Naive thymus-derived CD4-positive, alpha-beta T cell (primary cell): ENCODE measurements around the gene CCNJL. TPM values are rescaled to one million over a fixed set of nuclear protein-coding genes. Genes with fewer than 3 reads are reported as not detected.

Source experiments
- ATAC-seq: fragments of 150-1000 bp; cut with Tn5 transposase; 2 replicates; pipeline ENCODE4 v1.10.0; 2021; ENCODE audit warnings: mild to moderate bottlenecking, moderate library complexity
- CTCF ChIA-PET: fragments of 350-600 bp; sonication (Branson Sonifier 250); formaldehyde crosslinking; loops from one replicate; lab custom pipeline; 2021; ENCODE audit warnings: antibody characterized with exemption; lab: Charles Lee
- POLR2A ChIA-PET: fragments of 350-600 bp; sonication (Branson Sonifier 250); formaldehyde crosslinking; loops from one replicate; lab custom pipeline; 2021; ENCODE audit warnings: antibody characterized with exemption, inconsistent platforms; lab: Charles Lee
- DNase-seq, 9 donors: peaks; one replicate each; pipeline versions ENCODE4 v3.0.0 to v3.0.0-alpha.2; 2020 to 2022; ENCODE audit warnings: mixed read lengths in 1 of 9
- H3K27ac ChIP-seq: one replicate; pipeline ENCODE4 v1.7.0; 2013; ENCODE audit warnings: mild to moderate bottlenecking, low read depth, low read length, moderate library complexity
- H3K27me3 ChIP-seq, 2 donors: one replicate each; pipeline ENCODE4 v1.7.0; 2013; ENCODE audit warnings: low read length in 2 of 2, mild to moderate bottlenecking in 2 of 2, moderate library complexity in 2 of 2; ENCODE audit not compliant: control insufficient read depth in 2 of 2, insufficient read depth in 2 of 2
- H3K36me3 ChIP-seq, 3 experiments: 1 replicate in 2 of 3; 2 replicates in 1 of 3; pipeline ENCODE4 v1.7.0; 2013; ENCODE audit warnings: low read length in 3 of 3, mild to moderate bottlenecking in 3 of 3, moderate library complexity in 1 of 3; ENCODE audit not compliant: insufficient read depth in 3 of 3, control insufficient read depth in 2 of 3
- H3K4me1 ChIP-seq, 2 donors: one replicate each; pipeline ENCODE4 v1.7.0; 2013; ENCODE audit warnings: low read length in 2 of 2, mild to moderate bottlenecking in 2 of 2, moderate library complexity in 1 of 2; ENCODE audit not compliant: control insufficient read depth in 2 of 2, insufficient read depth in 2 of 2
- H3K4me3 ChIP-seq: 2 replicates; pipeline ENCODE4 v1.7.0; 2013; ENCODE audit warnings: mild to moderate bottlenecking, low read length
- H3K9me3 ChIP-seq, 3 experiments: 1 replicate in 2 of 3; 2 replicates in 1 of 3; pipeline ENCODE4 v1.7.0; 2013; ENCODE audit warnings: low read length in 3 of 3; ENCODE audit not compliant: control insufficient read depth in 2 of 3
- H3K27ac Mint-ChIP-seq, 9 donors: one replicate each; pipeline ENCODE4 v1.8.0; 2020 to 2022; ENCODE audit warnings: mixed read lengths in 9 of 9, mild to moderate bottlenecking in 8 of 9, moderate library complexity in 5 of 9, inconsistent platforms in 2 of 9
- H3K27me3 Mint-ChIP-seq, 5 donors: one replicate each; pipeline ENCODE4 v1.8.0; 2021 to 2022; ENCODE audit warnings: mixed read lengths in 5 of 5, mild to moderate bottlenecking in 1 of 5
- H3K36me3 Mint-ChIP-seq, 5 donors: one replicate each; pipeline ENCODE4 v1.8.0; 2020 to 2022; ENCODE audit warnings: mixed read lengths in 5 of 5, mild to moderate bottlenecking in 3 of 5, inconsistent platforms in 1 of 5
- H3K4me1 Mint-ChIP-seq, 7 donors: one replicate each; pipeline ENCODE4 v1.8.0; 2020 to 2022; ENCODE audit warnings: mixed read lengths in 7 of 7, mild to moderate bottlenecking in 3 of 7, inconsistent platforms in 1 of 7
- H3K4me3 Mint-ChIP-seq, 10 donors: one replicate each; pipeline ENCODE4 v1.8.0; 2020 to 2022; ENCODE audit warnings: mild to moderate bottlenecking in 10 of 10, mixed read lengths in 10 of 10, moderate library complexity in 6 of 10, inconsistent platforms in 2 of 10
- H3K9me3 Mint-ChIP-seq, 11 donors: one replicate each; pipeline ENCODE4 v1.8.0; 2020 to 2022; ENCODE audit warnings: mixed read lengths in 11 of 11, mild to moderate bottlenecking in 4 of 11, inconsistent platforms in 1 of 11, moderate library complexity in 1 of 11
- intact Hi-C, 2 donors: fragments of 100-400 bp; cut with micrococcal nuclease; formaldehyde crosslinking; loops; one replicate each; pipeline ENCODE4 v1.15.1; 2023
- polyA plus RNA-seq, 2 donors: library from polyadenylated mRNA; unstranded; fragments of 300-500 nt; fragmentation: Illumina TruSeq; gene quantifications; one replicate each; pipeline ENCODE4 v1.2.3, GENCODE V29; 2021
- total RNA-seq, 6 experiments: library from RNA in 5 of 6; stranded (reverse) in 5 of 6; gene quantifications; 1 replicate in 5 of 6; 2 replicates in 1 of 6; pipeline ENCODE4 v1.2.3 and lab custom pipeline; 2021 to 2026

The CCNJL gene
- total and polyA plus RNA-seq, 7 experiments from 2014 or later, result 0.42 to 2.3 TPM; not detected in 5

GRCh38 chr5:160289356-160289651, 23.1 kb downstream of the CCNJL start:
- Mint-ChIP-seq H3K27ac (no peak overlapping the region), H3K27me3 (peaks cover 0 to 18% (median 4%) of the 10 kb centered on the region in 5 donors), H3K4me3 (no peak overlapping the region), H3K36me3 (no peaks in the 10 kb centered on the region), H3K9me3 (no peaks in the 10 kb centered on the region), H3K4me1 (peaks cover 0 to 7% (median 0%) of the 10 kb centered on the region in 7 donors)
- Histone ChIP-seq H3K27me3 (no peaks in the 10 kb centered on the region), H3K4me3 (no peak overlapping the region), H3K4me1 (no peaks in the 10 kb centered on the region), H3K27ac (no peak overlapping the region), H3K36me3 (no peaks in the 10 kb centered on the region), H3K9me3 (no peaks in the 10 kb centered on the region)
- DNase-seq (no peak), ATAC-seq (no peak)
- ChIA-PET POLR2A (no interaction called here), CTCF (no interaction called here)
- intact Hi-C loops, result no loop called here

GRCh38 chr5:160287378-160288051, 24.8 kb downstream of the CCNJL start:
- Mint-ChIP-seq H3K4me3 (no peak overlapping the region), H3K9me3 (no peaks in the 10 kb centered on the region), H3K27me3 (peaks cover 0 to 22% (median 9%) of the 10 kb centered on the region in 5 donors), H3K4me1 (peaks cover 0 to 3% (median 0%) of the 10 kb centered on the region in 7 donors), H3K27ac (no peak overlapping the region), H3K36me3 (no peaks in the 10 kb centered on the region)
- Histone ChIP-seq H3K27me3 (no peaks in the 10 kb centered on the region), H3K4me1 (no peaks in the 10 kb centered on the region), H3K36me3 (no peaks in the 10 kb centered on the region), H3K4me3 (no peak overlapping the region), H3K27ac (no peak overlapping the region), H3K9me3 (no peaks in the 10 kb centered on the region)
- no peak for ATAC-seq
- ChIA-PET POLR2A (no interaction called here), CTCF (no interaction called here)
- no peak for DNase-seq
- intact Hi-C loops, result no loop called here

GRCh38 chr5:160286947-160287346, 25.4 kb downstream of the CCNJL start:
- POLR2A ChIA-PET, result no interaction called here

GRCh38 chr5:160285316-160285715, 27.0 kb downstream of the CCNJL start:
- H3K4me1 Mint-ChIP-seq, result no peaks in the 10 kb centered on the region

More at GRCh38 chr5:160286947-160287346, 25.4 kb downstream of the CCNJL start:
- DNase-seq, result no peak
- Mint-ChIP-seq H3K27ac (no peak overlapping the region), H3K9me3 (no peaks in the 10 kb centered on the region), H3K36me3 (no peaks in the 10 kb centered on the region), H3K4me3 (no peak overlapping the region), H3K4me1 (peaks cover 0 to 3% (median 0%) of the 10 kb centered on the region in 7 donors), H3K27me3 (peaks cover 0 to 22% (median 9%) of the 10 kb centered on the region in 5 donors)
- ATAC-seq, result no peak
- CTCF ChIA-PET, result no interaction called here
- Histone ChIP-seq H3K4me1 (no peaks in the 10 kb centered on the region), H3K36me3 (no peaks in the 10 kb centered on the region), H3K9me3 (no peaks in the 10 kb centered on the region), H3K27me3 (no peaks in the 10 kb centered on the region), H3K27ac (no peak overlapping the region), H3K4me3 (no peak overlapping the region)
- intact Hi-C loops, result no loop called here

GRCh38 chr5:160284291-160284873, 28.0 kb downstream of the CCNJL start:
- peaks cover 0 to 15% (median 10%) of the 10 kb centered on the region in 5 donors for H3K27me3 Mint-ChIP-seq
- ATAC-seq, result no peak
- intact Hi-C loops, result no loop called here

More at GRCh38 chr5:160285316-160285715, 27.0 kb downstream of the CCNJL start:
- H3K27ac Mint-ChIP-seq, result no peak overlapping the region
- ATAC-seq (no peak), DNase-seq (no peak)
- H3K36me3 Mint-ChIP-seq, result no peaks in the 10 kb centered on the region
- Histone ChIP-seq H3K9me3 (no peaks in the 10 kb centered on the region), H3K27me3 (no peaks in the 10 kb centered on the region), H3K4me3 (no peak overlapping the region), H3K36me3 (no peaks in the 10 kb centered on the region), H3K4me1 (no peaks in the 10 kb centered on the region), H3K27ac (no peak overlapping the region)
- peaks cover 0 to 15% (median 10%) of the 10 kb centered on the region in 5 donors for H3K27me3 Mint-ChIP-seq
- no peaks in the 10 kb centered on the region for H3K9me3 Mint-ChIP-seq
- POLR2A ChIA-PET, result no interaction called here
- H3K4me3 Mint-ChIP-seq, result no peak overlapping the region
- CTCF ChIA-PET, result no interaction called here
- intact Hi-C loops, result no loop called here

GRCh38 chr5:160281275-160281674, 31.1 kb downstream of the CCNJL start:
- Mint-ChIP-seq H3K4me1 (peaks cover 0 to 4% (median 0%) of the 10 kb centered on the region in 7 donors), H3K27ac (no peak overlapping the region), H3K27me3 (peaks cover 0 to 15% (median 10%) of the 10 kb centered on the region in 5 donors), H3K4me3 (no peak overlapping the region), H3K36me3 (no peaks in the 10 kb centered on the region), H3K9me3 (no peaks in the 10 kb centered on the region)
- Histone ChIP-seq H3K9me3 (no peaks in the 10 kb centered on the region), H3K4me1 (no peaks in the 10 kb centered on the region), H3K4me3 (no peak overlapping the region), H3K27me3 (no peaks in the 10 kb centered on the region), H3K27ac (no peak overlapping the region), H3K36me3 (no peaks in the 10 kb centered on the region)
- ATAC-seq (no peak), DNase-seq (no peak)
- ChIA-PET CTCF (no interaction called here), POLR2A (no interaction called here)
- intact Hi-C loops, result no loop called here

More at GRCh38 chr5:160284291-160284873, 28.0 kb downstream of the CCNJL start:
- H3K4me3 Mint-ChIP-seq, result no peak overlapping the region
- POLR2A ChIA-PET, result no interaction called here
- Histone ChIP-seq H3K27ac (no peak overlapping the region), H3K4me1 (no peaks in the 10 kb centered on the region), H3K27me3 (no peaks in the 10 kb centered on the region), H3K36me3 (no peaks in the 10 kb centered on the region), H3K9me3 (no peaks in the 10 kb centered on the region), H3K4me3 (no peak overlapping the region)
- no peaks in the 10 kb centered on the region for H3K4me1 Mint-ChIP-seq
- H3K9me3 Mint-ChIP-seq, result no peaks in the 10 kb centered on the region
- no peak for DNase-seq
- CTCF ChIA-PET, result interaction anchor here (0.7 kb wide), 1 partner anchor 37 kb away, joined by 6 read pairs; no protein-coding TSS in a partner anchor
- H3K27ac Mint-ChIP-seq, result no peak overlapping the region
- no peaks in the 10 kb centered on the region for H3K36me3 Mint-ChIP-seq
